AG04449 (cell line): Measurements from ENCODE around the gene ZFPM1.

Source experiments
- CTCF ChIA-PET: fragments of 350-600 bp; formaldehyde crosslinking; extraction: SDS; loops from one replicate; lab custom pipeline; 2021; ENCODE audit warnings: antibody characterized with exemption; lab: Yijun Ruan, JAX
- POLR2A ChIA-PET: fragments of 400-600, 350-600 bp; formaldehyde crosslinking; extraction: SDS; loops from one replicate; lab custom pipeline; 2020; ENCODE audit warnings: antibody characterized with exemption, inconsistent platforms; lab: Yijun Ruan, JAX
- DNase-seq: peaks from one replicate; pipeline ENCODE4 v3.0.0-alpha.2; 2010; ENCODE audit warnings: low read depth, low spot score
- H3K4me3 ChIP-seq: 2 replicates; pipeline ENCODE4 v1.5.1; 2011; ENCODE audit warnings: low read depth, mild to moderate bottlenecking, control low read depth, low read length
- CTCF ChIP-seq: IDR thresholded peaks from one replicate; pipeline ENCODE4 v1.5.1; 2011; ENCODE audit warnings: mild to moderate bottlenecking, moderate library complexity, low read length, control low read depth, inconsistent platforms; ENCODE audit not compliant: insufficient read depth; ENCODE audit errors: missing control alignments

The ZFPM1 gene

GRCh38 chr16:88460496-88461330, 7.6 kb downstream of the ZFPM1 start:
- DNase-seq = no peak
- CTCF ChIA-PET = no interaction called here
- no peak overlapping the region for H3K4me3 ChIP-seq

GRCh38 chr16:88461331-88462269, 8.5 kb downstream of the ZFPM1 start:
- CTCF ChIA-PET = interaction anchor here (1.1 kb wide), 1 partner anchor 24 kb away, joined by 5 read pairs; no protein-coding TSS in a partner anchor
- DNase-seq = no peak

More at GRCh38 chr16:88460496-88461330, 7.6 kb downstream of the ZFPM1 start:
- POLR2A ChIA-PET = no interaction called here
- no peak for TF ChIP-seq CTCF

GRCh38 chr16:88462396-88462795, 9.3 kb downstream of the ZFPM1 start:
- DNase-seq = no peak
- TF ChIP-seq CTCF = no peak
- ChIA-PET CTCF (interaction anchor here (1.1 kb wide), 1 partner anchor 25 kb away, joined by 5 read pairs; no protein-coding TSS in a partner anchor), POLR2A (no interaction called here)
- H3K4me3 ChIP-seq = no peak overlapping the region

More at GRCh38 chr16:88461331-88462269, 8.5 kb downstream of the ZFPM1 start:
- TF ChIP-seq CTCF = no peak
- no peak overlapping the region for H3K4me3 ChIP-seq
- POLR2A ChIA-PET = interaction anchor here (0.6 kb wide), 1 partner anchor 21 kb away, joined by 3 read pairs; no protein-coding TSS in a partner anchor

- no peak overlapping the region for H3K4me3 ChIP-seq
- no peak for TF ChIP-seq CTCF
- DNase-seq = no peak
- CTCF ChIA-PET = no interaction called here
- POLR2A ChIA-PET = no interaction called here
Observed at GRCh38 chr16:88463411-88463810, 10.3 kb downstream of the ZFPM1 start.

GRCh38 chr16:88464447-88465318, 11.6 kb downstream of the ZFPM1 start:
- CTCF ChIA-PET = no interaction called here

More at GRCh38 chr16:88464447-88465318, 11.6 kb downstream of the ZFPM1 start:
- H3K4me3 ChIP-seq = no peak overlapping the region
- POLR2A ChIA-PET = no interaction called here
- TF ChIP-seq CTCF = no peak
- DNase-seq = no peak
